Transverse colon (tissue), 3 donors: ENCODE results near the gene NADK.

Experiments used
- CTCF ChIP-seq, 5 experiments: fragments of 200-600 bp in 3 of 5; fragments of 450-650 bp in 2 of 5; sonication (generic) in 3 of 5; IDR thresholded peaks; 1 replicate in 2 of 5; 2 replicates in 3 of 5; pipeline ENCODE4 v1.5.1; 2016 to 2017; ENCODE audit warnings: antibody characterized with exemption in 5 of 5, inconsistent platforms in 3 of 5, mild to moderate bottlenecking in 2 of 5, moderate library complexity in 1 of 5
- POLR2A ChIP-seq: fragments of 450-650 bp; IDR thresholded peaks from one replicate; pipeline ENCODE4 v1.6.1; 2016; ENCODE audit warnings: antibody characterized with exemption, mild to moderate bottlenecking, moderate library complexity

DNA sequence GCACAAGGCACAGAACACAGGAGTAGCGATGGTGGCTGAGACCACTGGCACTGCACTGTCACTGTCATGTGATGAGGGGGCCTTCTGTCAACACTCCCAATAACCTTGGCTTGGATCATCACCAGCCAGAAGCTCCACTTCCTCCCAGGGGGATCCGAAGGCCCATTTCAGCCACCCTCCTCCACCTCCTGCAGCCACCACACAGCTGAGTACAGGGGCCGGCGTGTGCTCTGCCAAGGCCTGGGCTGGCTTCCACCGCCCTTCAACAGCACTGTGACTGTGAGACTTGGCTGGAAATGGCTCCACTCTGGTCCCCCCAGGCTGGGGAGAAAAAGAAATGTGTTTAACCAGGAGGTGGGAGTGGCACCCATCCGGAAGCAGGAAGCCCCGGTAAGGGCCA is 9.9 kb upstream of the NADK start:
- TF ChIP-seq CTCF (IDR thresholded peaks at IDR 0.05) (no peak), POLR2A (no peak)
